A204.1 (cell line): ENCODE results near the gene TSGA10IP.

Experiments
- FAIRE-seq: peaks from 2 replicates; lab custom pipeline; 2012; peaks lifted over from hg19 to GRCh38; lab: Jason Lieb, UNC

Gene TSGA10IP

GRCh38 chr11:66008095-66008467, 62.8 kb downstream of the TSGA10IP start:
- no peak for FAIRE-seq

- FAIRE-seq = no peak
Measured at GRCh38 chr11:66008468-66009101, 63.3 kb downstream of the TSGA10IP start.
